Upper lobe of right lung (tissue), 1 donor: ENCODE data around the gene MTHFSD. TPM values are rescaled to one million over a fixed set of nuclear protein-coding genes. Genes with fewer than 3 reads are reported as not detected.

Source experiments
- ATAC-seq: fragments of 200-7000 bp; cut with Tn5 transposase; one replicate; pipeline ENCODE4 v1.9.1; 2020; ENCODE audit warnings: mild to moderate bottlenecking, moderate library complexity
- DNase-seq: peaks from one replicate; pipeline ENCODE4 v3.0.0-alpha.2; 2020
- H3K27ac ChIP-seq: fragments of 200-600 bp; one replicate; pipeline ENCODE4 v1.8.0; 2022
- H3K27me3 ChIP-seq: fragments of 200-600 bp; one replicate; pipeline ENCODE4 v1.8.0; 2022; ENCODE audit warnings: mild to moderate bottlenecking
- H3K36me3 ChIP-seq: fragments of 200-600 bp; one replicate; pipeline ENCODE4 v1.8.0; 2022
- H3K4me1 ChIP-seq: fragments of 200-600 bp; one replicate; pipeline ENCODE4 v1.8.0; 2022
- H3K4me3 ChIP-seq: fragments of 200-600 bp; one replicate; pipeline ENCODE4 v1.8.0; 2022; ENCODE audit warnings: mild to moderate bottlenecking
- H3K9me3 ChIP-seq: fragments of 200-600 bp; one replicate; pipeline ENCODE4 v1.8.0; 2022
- intact Hi-C: fragments of 100-400 bp; cut with DNase I; formaldehyde crosslinking; loops from one replicate; pipeline ENCODE4 v1.11.0; 2022
- total RNA-seq: library from RNA; stranded (reverse); fragmentation: NEBNext Ultra II Directional; extraction: Animal tissue kit (Norgen Biotek cat#: 25700); gene quantifications from one replicate; pipeline ENCODE4 v1.2.1, GENCODE V29; 2021
- TF ChIP-seq, protein P1 (sequence below): fragments of 200-600 bp; IDR thresholded peaks from one replicate; pipeline ENCODE4 v1.8.0; 2022; ENCODE audit warnings: antibody characterized with exemption
- donor health status: DM: no; HTN: yes; CAD: no; lungs with severe emphysema.

Gene MTHFSD
- total RNA-seq, 1 donor from 2014 or later: 18.7 TPM

GRCh38 chr16:86554599-86554916, 477 bp downstream of the MTHFSD start:
- peak overlapping the region; percentile 89 for H3K27ac ChIP-seq
- intact Hi-C loops: no loop called here

GRCh38 chr16:86553356-86553755, 1.7 kb downstream of the MTHFSD start:
- Histone ChIP-seq H3K9me3 (no peaks in the 10 kb centered on the region), H3K4me3 (no peak overlapping the region), H3K36me3 (peaks cover 8% of the 10 kb centered on the region), H3K27ac (no peak overlapping the region), H3K4me1 (peaks cover 12% of the 10 kb centered on the region), H3K27me3 (peaks cover 7% of the 10 kb centered on the region)
- intact Hi-C loops: no loop called here
- TF ChIP-seq, protein P1, sequence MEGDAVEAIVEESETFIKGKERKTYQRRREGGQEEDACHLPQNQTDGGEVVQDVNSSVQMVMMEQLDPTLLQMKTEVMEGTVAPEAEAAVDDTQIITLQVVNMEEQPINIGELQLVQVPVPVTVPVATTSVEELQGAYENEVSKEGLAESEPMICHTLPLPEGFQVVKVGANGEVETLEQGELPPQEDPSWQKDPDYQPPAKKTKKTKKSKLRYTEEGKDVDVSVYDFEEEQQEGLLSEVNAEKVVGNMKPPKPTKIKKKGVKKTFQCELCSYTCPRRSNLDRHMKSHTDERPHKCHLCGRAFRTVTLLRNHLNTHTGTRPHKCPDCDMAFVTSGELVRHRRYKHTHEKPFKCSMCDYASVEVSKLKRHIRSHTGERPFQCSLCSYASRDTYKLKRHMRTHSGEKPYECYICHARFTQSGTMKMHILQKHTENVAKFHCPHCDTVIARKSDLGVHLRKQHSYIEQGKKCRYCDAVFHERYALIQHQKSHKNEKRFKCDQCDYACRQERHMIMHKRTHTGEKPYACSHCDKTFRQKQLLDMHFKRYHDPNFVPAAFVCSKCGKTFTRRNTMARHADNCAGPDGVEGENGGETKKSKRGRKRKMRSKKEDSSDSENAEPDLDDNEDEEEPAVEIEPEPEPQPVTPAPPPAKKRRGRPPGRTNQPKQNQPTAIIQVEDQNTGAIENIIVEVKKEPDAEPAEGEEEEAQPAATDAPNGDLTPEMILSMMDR: no peak
- DNase-seq (peak; percentile 62), ATAC-seq (no peak)

More at GRCh38 chr16:86554599-86554916, 477 bp downstream of the MTHFSD start:
- H3K27me3 ChIP-seq: peaks cover 13% of the 10 kb centered on the region
- no peak for DNase-seq
- peak overlapping the region; percentile 71 for H3K4me3 ChIP-seq
- peaks cover 8% of the 10 kb centered on the region for H3K36me3 ChIP-seq
- H3K4me1 ChIP-seq: peaks cover 12% of the 10 kb centered on the region
- TF ChIP-seq, protein P1: no peak
- H3K9me3 ChIP-seq: no peaks in the 10 kb centered on the region
- ATAC-seq: no peak

DNA sequence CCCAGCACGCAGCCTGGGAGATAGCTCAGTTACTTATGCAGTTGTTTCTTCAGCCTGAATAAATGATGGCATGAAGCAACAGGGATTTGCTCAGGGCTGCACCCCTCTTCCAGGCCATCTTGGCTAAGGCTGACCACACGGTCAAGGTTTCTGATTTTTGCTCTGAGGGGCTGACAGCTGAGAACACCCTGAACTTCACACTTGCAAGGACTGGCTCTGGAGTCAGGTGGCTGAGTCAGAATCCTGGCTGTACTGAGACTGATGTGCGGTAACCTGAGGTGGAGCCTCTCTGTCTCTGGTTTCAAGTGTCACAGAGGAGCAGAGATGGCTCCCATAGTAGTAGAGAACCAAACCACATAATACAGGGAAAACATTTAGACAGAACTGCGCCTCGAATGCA, 4.8 kb downstream of the MTHFSD start:
- TF ChIP-seq, protein P1: no peak
- H3K4me3 ChIP-seq: no peak overlapping the region
- no peak overlapping the region for H3K27ac ChIP-seq
- ATAC-seq (no peak), DNase-seq (no peak)
- intact Hi-C loops: no loop called here
- no peaks in the 10 kb centered on the region for H3K9me3 ChIP-seq
- H3K4me1 ChIP-seq: peaks cover 8% of the 10 kb centered on the region
- no peaks in the 10 kb centered on the region for H3K27me3 ChIP-seq
- H3K36me3 ChIP-seq: peaks cover 25% of the 10 kb centered on the region

GRCh38 chr16:86549893-86550190, 5.2 kb downstream of the MTHFSD start:
- peaks cover 26% of the 10 kb centered on the region for H3K36me3 ChIP-seq
- H3K4me3 ChIP-seq: no peak overlapping the region
- TF ChIP-seq, protein P1: no peak
- no peaks in the 10 kb centered on the region for H3K27me3 ChIP-seq
- intact Hi-C loops: no loop called here
- no peaks in the 10 kb centered on the region for H3K9me3 ChIP-seq
- peaks cover 8% of the 10 kb centered on the region for H3K4me1 ChIP-seq
- DNase-seq (no peak), ATAC-seq (peak; percentile 18)
- no peak overlapping the region for H3K27ac ChIP-seq

DNA sequence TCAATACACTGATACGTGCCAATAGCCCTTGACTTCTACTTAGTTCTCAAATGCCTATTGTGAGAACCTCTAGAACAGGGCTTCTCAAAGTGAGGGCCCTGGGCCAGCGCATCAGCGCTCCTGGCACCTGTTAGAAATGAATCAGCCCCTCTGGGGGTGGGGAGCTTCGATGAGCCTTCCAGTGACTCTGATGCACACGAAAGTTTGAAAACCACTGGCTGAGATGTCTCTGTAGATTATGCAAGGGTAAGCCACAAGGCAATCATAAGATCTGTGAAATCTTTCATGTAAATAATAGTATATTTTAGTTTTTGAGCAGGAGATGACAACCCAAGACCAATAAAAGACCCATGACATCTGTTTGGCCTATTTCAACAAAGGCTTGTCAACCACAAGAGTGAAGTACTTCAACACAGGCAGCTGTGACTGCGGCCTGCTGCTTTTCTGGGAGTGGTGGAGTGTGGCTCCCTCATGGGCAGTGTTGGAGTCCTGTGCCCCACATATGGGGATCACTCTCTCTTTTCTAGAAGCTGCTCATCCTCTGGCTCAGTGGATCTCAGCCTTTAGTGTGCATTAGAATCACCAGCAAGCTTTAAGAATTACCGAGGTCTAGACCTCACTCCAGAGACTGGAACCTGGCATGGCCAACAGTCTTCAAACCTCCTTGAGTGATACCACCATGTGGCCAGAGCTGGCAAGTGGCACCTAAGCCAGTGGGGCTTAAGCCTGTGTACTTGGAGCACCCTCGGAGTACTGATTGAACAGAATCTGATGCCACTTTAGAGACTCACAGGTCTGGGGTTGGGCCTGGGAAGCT, 5.8 kb downstream of the MTHFSD start:
- peaks cover 27% of the 10 kb centered on the region for H3K36me3 ChIP-seq
- peaks cover 4% of the 10 kb centered on the region for H3K4me1 ChIP-seq
- H3K4me3 ChIP-seq: no peak overlapping the region
- TF ChIP-seq, protein P1: no peak
- no peak overlapping the region for H3K27ac ChIP-seq
- H3K9me3 ChIP-seq: no peaks in the 10 kb centered on the region
- DNase-seq: no peak
- H3K27me3 ChIP-seq: no peaks in the 10 kb centered on the region
- ATAC-seq: no peak
- intact Hi-C loops: no loop called here
